HT1080 (cell line): Measurements from ENCODE around the gene ZNF343. TPM values are rescaled to one million over a fixed set of nuclear protein-coding genes. Genes with fewer than 3 reads are reported as not detected.

ENCODE experiments used
- small RNA-seq: library from RNA; depleted of rRNA; stranded (forward); fragments of <200 nt; gene quantifications from one replicate; pipeline ENCODE3, GENCODE V24; 2014
- total RNA-seq: library from RNA; depleted of rRNA; stranded (reverse); fragments of >200 nt; shearing (Covaris generic); gene quantifications from 2 replicates; pipeline ENCODE4 v1.2.3, GENCODE V29; 2014; rRNA removed

The ZNF343 gene
- total RNA-seq, 1 experiment from 2014 or later = 12.8 TPM

Small RNA genes within 50 kb of the gene (small RNA-seq; reads per million reads assigned to genes)
- gene RF00019 = not detected

Other genes with a start within 250 kb of the ZNF343 start
- gene TGM3, start 212.9 kb downstream of the ZNF343 start, total RNA-seq = not detected in 2 replicates
- gene TGM6, start 128.0 kb downstream of the ZNF343 start, total RNA-seq = not detected in 2 replicates
- 674 and 709 TPM in 2 replicates for gene SNRPB, start 38.1 kb downstream of the ZNF343 start, total RNA-seq
- gene TMC2, start 27.7 kb upstream of the ZNF343 start, total RNA-seq = not detected in 2 replicates
- gene NOP56, start 143.7 kb upstream of the ZNF343 start, total RNA-seq = 493 and 581 TPM in 2 replicates
- 187 and 197 TPM in 2 replicates for gene IDH3B, start 155.3 kb upstream of the ZNF343 start, total RNA-seq
- gene EBF4, start 183.9 kb upstream of the ZNF343 start, total RNA-seq = not detected in 2 replicates